HCT116 (cell line): ENCODE results near the gene CES4A. TPM values are rescaled to one million over a fixed set of nuclear protein-coding genes. Genes with fewer than 3 reads are reported as not detected.

Experiments
- ATAC-seq: fragments of 200-7000 bp; cut with Tn5 transposase; 2 replicates; pipeline ENCODE4 v1.9.1; 2020; ENCODE audit warnings: mild to moderate bottlenecking, moderate library complexity
- BruUV-seq: library from RNA; stranded (reverse); fragments of 400-500 nt; replicated peaks from 2 replicates; lab custom pipeline; 2021; lab: Mats Ljungman, UMichigan
- CTCF ChIA-PET: fragments of 300-600 bp; sonication (Branson Sonifier 250); formaldehyde crosslinking; loops from one replicate; lab custom pipeline; 2021; ENCODE audit warnings: antibody characterized with exemption; lab: Charles Lee
- POLR2A ChIA-PET: fragments of 300-600, 350-600 bp; sonication (Branson Sonifier 250); formaldehyde crosslinking; loops from one replicate; lab custom pipeline; 2021; ENCODE audit warnings: antibody characterized with exemption; lab: Charles Lee
- RAD21 ChIA-PET, 2 experiments: fragments of 300-600 bp; sonication (Branson Sonifier 250); formaldehyde crosslinking; loops; one replicate each; lab custom pipeline; 2023; ENCODE audit warnings: low total read pairs in 2 of 2; ENCODE audit not compliant: uncharacterized antibody in 2 of 2, unreplicated experiment in 2 of 2, low non-redundant PET in 1 of 2; lab: Charles Lee
- DNase-seq: peaks from one replicate; pipeline ENCODE4 v3.0.0-alpha.2; 2010; ENCODE audit warnings: low read depth, low spot score
- H2AFZ ChIP-seq: fragments of 200-600 bp; shearing (Covaris generic), sonication (generic); 2 replicates; pipeline ENCODE4 v1.6.1; 2017; ENCODE audit warnings: low read depth, mixed run types, mixed read lengths, antibody characterized with exemption, low read length; ENCODE audit not compliant: poor library complexity, severe bottlenecking
- H3K27ac ChIP-seq: 2 replicates; pipeline ENCODE4 v1.5.1; 2012; ENCODE audit warnings: low read depth, low read length
- H3K27me3 ChIP-seq: fragments of 200-600 bp; sonication (generic); 2 replicates; pipeline ENCODE4 v1.6.1; 2016; ENCODE audit warnings: mixed run types, low read length, mixed read lengths; ENCODE audit not compliant: insufficient read depth
- H3K36me3 ChIP-seq, 2 experiments: fragments of 200-500 bp in 1 of 2; fragments of 200-600 bp in 1 of 2; sonication (Bioruptor generic) in 1 of 2; sonication (generic) in 1 of 2; 2 replicates each; pipeline versions ENCODE4 v1.5.1 to v1.6.1; 2014 to 2016; ENCODE audit warnings: low read length in 2 of 2, inconsistent platforms in 1 of 2, mixed read lengths in 1 of 2, mixed run types in 1 of 2; ENCODE audit not compliant: insufficient read depth in 2 of 2, control insufficient read depth in 1 of 2
- H3K4me1 ChIP-seq, 2 experiments: fragments of 200-600 bp in 1 of 2; sonication (generic) in 1 of 2; 2 replicates each; pipeline versions ENCODE4 v1.5.1 to v1.6.1; 2012 to 2017; ENCODE audit warnings: low read length in 2 of 2, inconsistent platforms in 1 of 2, mild to moderate bottlenecking in 1 of 2, mixed read lengths in 1 of 2, mixed run types in 1 of 2, moderate library complexity in 1 of 2; ENCODE audit not compliant: insufficient read depth in 2 of 2, control insufficient read depth in 1 of 2
- H3K4me2 ChIP-seq: fragments of 200-600 bp; sonication (generic); 2 replicates; pipeline ENCODE4 v1.6.1; 2017; ENCODE audit warnings: mixed run types, low read length, mixed read lengths
- H3K4me3 ChIP-seq, 2 experiments: fragments of 200-600 bp in 1 of 2; sonication (generic) in 1 of 2; replicated peaks in 1 of 2; 2 replicates each; pipeline ENCODE4 v1.5.1; 2011 to 2016; ENCODE audit warnings: low read length in 2 of 2, control low read depth in 1 of 2, low read depth in 1 of 2, mild to moderate bottlenecking in 1 of 2, mixed read lengths in 1 of 2, mixed run types in 1 of 2
- H3K79me2 ChIP-seq: fragments of 200-600 bp; sonication (generic); 2 replicates; pipeline ENCODE4 v1.6.1; 2017; ENCODE audit warnings: mild to moderate bottlenecking, mixed run types, low read length, moderate library complexity, mixed read lengths; ENCODE audit not compliant: insufficient read depth
- H3K9ac ChIP-seq: fragments of 200-600 bp; sonication (generic); 2 replicates; pipeline ENCODE4 v1.6.1; 2016; ENCODE audit warnings: low read length, mixed read lengths
- H3K9me2 ChIP-seq: fragments of 200-600 bp; sonication (generic), shearing (Covaris generic); 2 replicates; pipeline ENCODE4 v1.6.1; 2017; ENCODE audit warnings: mixed run types, mild to moderate bottlenecking, moderate library complexity; ENCODE audit not compliant: insufficient read depth
- H3K9me3 ChIP-seq, 2 experiments: fragments of 200-500 bp in 1 of 2; fragments of 200-600 bp in 1 of 2; sonication (Bioruptor generic) in 1 of 2; sonication (generic) in 1 of 2; 2 replicates each; pipeline ENCODE4 v1.6.1; 2014 to 2017; ENCODE audit warnings: low read length in 2 of 2, mixed read lengths in 2 of 2, inconsistent platforms in 1 of 2, low read depth in 1 of 2, mild to moderate bottlenecking in 1 of 2, mixed run types in 1 of 2, moderate library complexity in 1 of 2; ENCODE audit not compliant: control insufficient read depth in 1 of 2, insufficient read depth in 1 of 2
- H4K20me1 ChIP-seq: fragments of 200-600 bp; sonication (generic), shearing (Covaris generic); 2 replicates; pipeline ENCODE4 v1.6.1; 2017; ENCODE audit warnings: mixed run types, mild to moderate bottlenecking, moderate library complexity; ENCODE audit not compliant: insufficient read depth
- CBX3 ChIP-seq: IDR thresholded peaks from 2 replicates; pipeline ENCODE4 v1.6.1; 2012; ENCODE audit warnings: low read depth
- CTCF ChIP-seq, 3 experiments: fragments of 200-600 bp in 1 of 3; sonication (generic) in 1 of 3; IDR thresholded peaks in 2 of 3; conservative IDR thresholded peaks in 1 of 3; 2 replicates each; pipeline ENCODE4 v1.5.1; 2012 to 2017; ENCODE audit warnings: low read depth in 2 of 3, low read length in 2 of 3, antibody characterized with exemption in 1 of 3, borderline replicate concordance in 1 of 3, control low read depth in 1 of 3, mild to moderate bottlenecking in 1 of 3, mixed read lengths in 1 of 3, mixed run types in 1 of 3, moderate library complexity in 1 of 3; ENCODE audit not compliant: insufficient read depth in 1 of 3
- EGR1 ChIP-seq: IDR thresholded peaks from 2 replicates; pipeline ENCODE4 v1.6.1; 2012; ENCODE audit warnings: low read depth
- EZH2 ChIP-seq: fragments of 200-600 bp; sonication (generic); IDR thresholded peaks from 2 replicates; pipeline ENCODE4 v1.6.1; 2017; ENCODE audit warnings: antibody characterized with exemption, mixed run types
- FOSL1 ChIP-seq: IDR thresholded peaks from 2 replicates; pipeline ENCODE4 v1.6.1; 2012; ENCODE audit warnings: low read depth
- POLR2A ChIP-seq: IDR thresholded peaks from 2 replicates; pipeline ENCODE4 v1.7.0; 2011; ENCODE audit warnings: borderline replicate concordance; ENCODE audit not compliant: insufficient read depth, insufficient read length; ENCODE audit errors: extremely low read depth
- POLR2AphosphoS5 ChIP-seq: IDR thresholded peaks from 2 replicates; pipeline ENCODE4 v1.6.1; 2011; ENCODE audit warnings: mild to moderate bottlenecking, low read depth, low read length, moderate library complexity
- SIN3A ChIP-seq: IDR thresholded peaks from 2 replicates; pipeline ENCODE4 v1.6.1; 2012; ENCODE audit warnings: low read depth
- SRF ChIP-seq: IDR thresholded peaks from 2 replicates; pipeline ENCODE4 v1.6.1; 2012; ENCODE audit warnings: low read depth
- TCF7L2 ChIP-seq: IDR thresholded peaks from 2 replicates; pipeline ENCODE4 v1.7.0; 2011; ENCODE audit warnings: borderline replicate concordance, inconsistent platforms; ENCODE audit not compliant: insufficient read depth, insufficient read length; ENCODE audit errors: extremely low read depth
- ZNF274 ChIP-seq: fragments of 200-500 bp; sonication (Bioruptor generic); IDR thresholded peaks from 2 replicates; pipeline ENCODE4 v1.6.1; 2014; ENCODE audit warnings: mild to moderate bottlenecking, low read depth, low read length, inconsistent platforms
- intact Hi-C: fragments of 100-400 bp; cut with micrococcal nuclease; formaldehyde crosslinking; loops from 2 replicates; pipeline ENCODE4 v1.10.0; 2022
- total RNA-seq: library from RNA; stranded (reverse); gene quantifications from one replicate; pipeline ENCODE4 v1.2.1, GENCODE V29; 2021; ENCODE audit not compliant: unreplicated experiment

Gene CES4A
- total RNA-seq, 1 experiment from 2014 or later: not detected

- DNase-seq: no peak
- Histone ChIP-seq H2AFZ (no peak overlapping the region), H3K9ac (no peak overlapping the region), H3K79me2 (peaks cover 4% of the 10 kb centered on the region; the same call in 1 of the 2 replicates), H3K9me2 (no peaks in the 10 kb centered on the region), H3K9me3 (no peaks in the 10 kb centered on the region), H3K27me3 (no peaks in the 10 kb centered on the region)
- CTCF ChIA-PET: interaction anchor here (0.5 to 1.2 kb wide), 5 partner anchors 17 to 255 kb away, joined by 3 to 4 read pairs (median 3); partner anchors contain the start of genes CES3 and ELMO3
- TF ChIP-seq POLR2AphosphoS5 (no peak), SRF (no peak), ZNF274 (no peak), SIN3A (no peak), EGR1 (no peak), POLR2A (no peak), CTCF (IDR thresholded peaks at IDR 0.05 in 2 of 3, conservative IDR thresholded peaks at IDR 0.05 in 1 of 3; ENCODE audit: borderline replicate concordance in 1 of 3, insufficient read depth in 1 of 3, low read depth in 2 of 3, low read length in 2 of 3) (no peak), FOSL1 (no peak), EZH2 (no peak), TCF7L2 (no peak), CBX3 (no peak)
- TF ChIP-seq, all 23 proteins: peak for 0
- Histone ChIP-seq H3K4me2 (no peak overlapping the region), H3K4me3 (no peak overlapping the region), H4K20me1 (no peaks in the 10 kb centered on the region), H3K36me3 (peaks cover 24 to 25% of the 10 kb centered on the region in 2 experiments; a peak in 3 of 4 replicates), H3K27ac (no peak overlapping the region), H3K4me1 (peaks cover 0 to 6% of the 10 kb centered on the region in 2 experiments; a peak in 2 of 4 replicates)
- ATAC-seq: no peak
- intact Hi-C loops: no loop called here
- no TSS peak for BruUV-seq
- ChIA-PET POLR2A (no interaction called here), RAD21 (no interaction called here)
These were observed 44.8 kb upstream of the CES4A start for GRCh38 chr16:66943426-66944053.
